Testis (tissue), 2 donors: ENCODE measurements around the gene KLC3.

Source experiments
- CTCF ChIP-seq, 3 experiments: fragments of 450-650 bp in 2 of 3; fragments of 200-600 bp in 1 of 3; sonication (generic) in 1 of 3; IDR thresholded peaks; one replicate each; pipeline ENCODE4 v1.5.1; 2016 to 2019; ENCODE audit warnings: antibody characterized with exemption in 3 of 3, mild to moderate bottlenecking in 2 of 3, moderate library complexity in 1 of 3
- POLR2A ChIP-seq: fragments of 450-650 bp; IDR thresholded peaks from one replicate; pipeline ENCODE4 v1.6.1; 2017; ENCODE audit warnings: antibody characterized with exemption, mild to moderate bottlenecking, moderate library complexity

- no peak for TF ChIP-seq CTCF (IDR thresholded peaks at IDR 0.05)
- TF ChIP-seq POLR2A: no peak
These were observed 16.9 kb upstream of the KLC3 start for GRCh38 chr19:45323671-45324081.
